ENCODE data around the gene TCIRG1. TPM values are rescaled to one million over a fixed set of nuclear protein-coding genes. Genes with fewer than 3 reads are reported as not detected.

Gene TCIRG1
- total RNA-seq, 2 donors from 2014 or later = 354 to 380 TPM

DNA sequence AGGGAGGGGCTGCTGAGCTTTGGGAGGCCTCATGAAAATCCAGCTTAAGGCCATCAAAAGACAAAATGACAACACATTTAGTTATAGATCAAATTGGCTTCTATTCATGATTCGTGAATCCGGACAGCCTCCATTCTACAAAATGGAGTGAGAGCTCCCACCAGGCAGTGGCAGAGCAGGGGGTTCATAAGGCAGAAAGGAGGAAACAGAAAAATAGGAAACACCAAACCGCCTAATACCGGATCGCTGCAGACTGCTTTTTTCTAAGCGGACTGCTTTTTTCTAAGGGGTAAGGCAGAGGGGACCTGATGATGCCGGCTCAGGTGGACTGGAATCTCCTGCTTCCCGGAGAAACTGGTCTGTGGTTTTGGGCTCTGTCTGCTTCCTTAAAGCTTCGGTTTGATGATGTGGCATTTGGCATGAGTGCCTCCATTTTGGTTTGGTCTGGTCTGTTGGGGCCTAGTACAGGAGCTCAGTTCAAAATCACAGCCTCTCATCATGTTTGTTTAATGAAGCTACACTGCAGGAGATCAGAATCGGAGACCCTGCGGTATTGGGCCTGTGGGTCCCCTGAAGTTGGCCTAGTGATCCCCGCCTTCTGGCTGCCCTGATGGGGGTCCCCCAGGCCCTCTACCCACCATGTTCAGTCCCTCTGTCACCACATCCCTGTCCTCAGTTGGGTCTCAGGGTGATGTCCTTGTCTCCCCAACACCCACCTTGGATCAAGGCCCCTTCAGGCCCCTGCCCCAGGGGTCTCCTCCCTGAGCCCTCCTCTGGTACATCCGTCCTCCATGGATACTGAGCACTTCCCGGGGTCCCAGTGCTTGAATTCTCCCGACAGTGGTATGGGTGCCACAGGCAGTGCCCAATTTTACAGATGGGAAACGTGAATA is 27.5 kb upstream of the TCIRG1 start:
- ATAC-seq (no peak), DNase-seq (ENCODE audit: low spot score) (no peak)
- Mint-ChIP-seq H3K4me3 (no peak overlapping the region), H3K27ac (peak overlapping the region in 1 of 2 donors; percentile 33), H3K36me3 (no peaks in the 10 kb centered on the region), H3K4me1 (ENCODE audit: low read depth in 2 of 2) (peaks cover 11 to 21% of the 10 kb centered on the region in 2 donors), H3K9me3 (no peaks in the 10 kb centered on the region), H3K27me3 (no peaks in the 10 kb centered on the region)

DNA sequence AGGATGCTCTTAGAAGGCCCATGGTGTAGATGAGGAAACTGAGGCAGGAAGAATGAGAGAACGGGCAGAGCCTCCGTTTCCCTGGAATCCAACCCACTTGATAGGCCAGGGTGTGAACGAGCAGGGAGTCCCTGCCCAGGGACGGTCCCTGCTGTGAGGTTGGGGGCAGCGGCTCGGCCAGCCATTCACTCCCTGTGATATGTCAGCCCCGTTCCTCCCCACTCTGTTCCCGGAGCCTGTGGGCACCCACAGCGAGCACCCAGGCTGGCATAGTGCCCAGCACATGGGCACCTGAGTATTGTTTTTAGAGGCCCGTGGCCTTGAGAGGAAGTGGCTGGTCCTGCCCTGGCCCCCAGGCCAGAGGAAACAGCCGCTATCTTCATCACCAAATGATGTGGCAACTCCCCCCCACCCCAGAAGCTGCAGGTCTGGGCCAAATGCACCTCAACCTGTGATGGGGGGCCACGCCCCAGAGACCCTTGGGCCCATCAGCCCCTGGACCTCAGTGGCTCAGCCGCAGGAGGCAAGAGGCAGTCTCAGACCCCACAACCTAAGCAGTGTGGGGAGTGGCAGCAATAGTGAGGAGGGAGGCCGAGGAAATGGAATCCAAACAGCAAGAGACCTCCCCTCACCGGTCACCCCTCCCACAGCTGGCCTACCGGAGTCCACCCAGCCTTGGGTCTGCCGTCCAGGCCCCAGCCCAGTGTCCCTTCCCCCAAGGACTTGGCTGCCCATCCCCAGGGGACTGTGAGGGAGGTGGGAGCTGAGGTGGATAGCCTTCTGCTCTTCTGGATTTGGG is 26.6 kb upstream of the TCIRG1 start:
- Mint-ChIP-seq H3K27me3 (no peaks in the 10 kb centered on the region), H3K27ac (peak overlapping the region in 1 of 2 donors; percentile 33), H3K4me1 (ENCODE audit: low read depth in 2 of 2) (peaks cover 11 to 21% of the 10 kb centered on the region in 2 donors), H3K36me3 (no peaks in the 10 kb centered on the region), H3K4me3 (no peak overlapping the region), H3K9me3 (no peaks in the 10 kb centered on the region)
- DNase-seq (ENCODE audit: low spot score) (no peak), ATAC-seq (no peak)

DNA sequence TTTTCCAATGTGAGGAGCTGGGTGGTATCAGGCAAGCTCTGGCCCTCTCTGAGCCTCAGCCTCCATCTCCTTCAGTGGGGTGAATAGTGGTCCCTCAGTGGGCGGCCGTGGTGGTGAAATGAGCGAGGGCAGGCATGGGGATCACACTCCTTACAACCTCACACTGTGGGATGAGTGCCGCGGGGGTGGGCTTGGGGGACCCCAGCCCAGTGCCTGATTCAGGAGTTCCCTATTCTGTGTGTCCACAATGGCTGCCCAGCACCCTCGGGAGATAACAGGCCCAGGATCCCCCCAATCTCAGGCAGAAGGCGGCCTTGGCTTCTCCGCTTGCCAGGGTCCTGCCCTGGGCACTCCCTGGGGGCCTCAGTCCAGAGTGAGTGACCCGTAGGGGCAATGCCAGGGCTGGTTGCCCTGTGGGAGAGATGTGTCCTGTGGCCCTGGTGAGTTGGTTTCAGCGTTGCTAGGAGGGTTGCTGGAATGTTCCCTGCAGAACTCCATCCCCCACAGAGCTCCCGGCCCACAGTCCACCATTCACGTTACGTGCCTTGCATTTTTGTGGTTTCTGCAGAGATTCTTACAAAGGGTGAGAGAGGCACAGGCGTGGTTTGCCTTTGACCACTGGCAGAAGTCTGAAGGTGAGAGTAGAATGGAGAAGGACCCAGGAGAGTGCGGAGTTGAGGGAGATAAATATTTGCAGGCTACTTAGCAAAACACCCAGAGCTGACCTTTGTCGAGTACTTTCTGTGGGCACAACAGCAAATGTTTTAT is 25.8 kb upstream of the TCIRG1 start:
- no peaks in the 10 kb centered on the region for H3K27me3 Mint-ChIP-seq
- DNase-seq (ENCODE audit: low spot score) (no peak), ATAC-seq (no peak)
- no peaks in the 10 kb centered on the region for H3K9me3 Mint-ChIP-seq
- no peak overlapping the region for H3K27ac Mint-ChIP-seq
- no peaks in the 10 kb centered on the region for H3K36me3 Mint-ChIP-seq
- peaks cover 11 to 22% of the 10 kb centered on the region in 2 donors for H3K4me1 Mint-ChIP-seq (ENCODE audit: low read depth in 2 of 2)
- H3K4me3 Mint-ChIP-seq = no peak overlapping the region

DNA sequence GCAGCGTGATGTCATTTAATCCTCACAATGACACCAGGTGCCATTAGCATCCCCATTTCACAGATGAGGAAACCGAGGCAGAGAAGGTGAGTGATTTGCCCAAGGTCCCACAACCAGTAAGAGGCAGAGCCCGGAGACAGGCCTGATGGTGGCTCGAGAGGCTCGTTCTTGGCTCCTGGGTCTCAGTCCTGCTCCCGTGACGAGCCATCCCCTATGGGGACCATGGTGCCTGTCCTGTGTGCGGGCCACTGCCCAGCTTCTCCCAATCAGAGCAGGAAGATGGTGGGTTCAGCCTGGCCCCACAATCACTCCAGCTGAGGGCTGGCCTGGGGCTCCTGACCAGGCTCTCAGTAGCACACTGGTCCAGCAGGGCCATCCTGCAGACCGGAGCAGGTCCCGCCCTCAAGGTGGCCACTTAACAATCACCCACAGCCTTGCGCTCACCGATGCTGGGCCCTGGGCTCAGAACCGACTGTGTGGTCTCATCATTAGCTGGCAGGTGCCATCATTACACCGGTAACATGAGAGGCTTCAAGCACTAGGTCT is 25.1 kb upstream of the TCIRG1 start:
- H3K4me3 Mint-ChIP-seq = no peak overlapping the region
- DNase-seq (ENCODE audit: low spot score) (no peak), ATAC-seq (no peak)
- peaks cover 11 to 24% of the 10 kb centered on the region in 2 donors for H3K4me1 Mint-ChIP-seq (ENCODE audit: low read depth in 2 of 2)
- H3K27ac Mint-ChIP-seq = no peak overlapping the region
- no peaks in the 10 kb centered on the region for H3K27me3 Mint-ChIP-seq
- no peaks in the 10 kb centered on the region for H3K36me3 Mint-ChIP-seq
- H3K9me3 Mint-ChIP-seq = no peaks in the 10 kb centered on the region

DNA sequence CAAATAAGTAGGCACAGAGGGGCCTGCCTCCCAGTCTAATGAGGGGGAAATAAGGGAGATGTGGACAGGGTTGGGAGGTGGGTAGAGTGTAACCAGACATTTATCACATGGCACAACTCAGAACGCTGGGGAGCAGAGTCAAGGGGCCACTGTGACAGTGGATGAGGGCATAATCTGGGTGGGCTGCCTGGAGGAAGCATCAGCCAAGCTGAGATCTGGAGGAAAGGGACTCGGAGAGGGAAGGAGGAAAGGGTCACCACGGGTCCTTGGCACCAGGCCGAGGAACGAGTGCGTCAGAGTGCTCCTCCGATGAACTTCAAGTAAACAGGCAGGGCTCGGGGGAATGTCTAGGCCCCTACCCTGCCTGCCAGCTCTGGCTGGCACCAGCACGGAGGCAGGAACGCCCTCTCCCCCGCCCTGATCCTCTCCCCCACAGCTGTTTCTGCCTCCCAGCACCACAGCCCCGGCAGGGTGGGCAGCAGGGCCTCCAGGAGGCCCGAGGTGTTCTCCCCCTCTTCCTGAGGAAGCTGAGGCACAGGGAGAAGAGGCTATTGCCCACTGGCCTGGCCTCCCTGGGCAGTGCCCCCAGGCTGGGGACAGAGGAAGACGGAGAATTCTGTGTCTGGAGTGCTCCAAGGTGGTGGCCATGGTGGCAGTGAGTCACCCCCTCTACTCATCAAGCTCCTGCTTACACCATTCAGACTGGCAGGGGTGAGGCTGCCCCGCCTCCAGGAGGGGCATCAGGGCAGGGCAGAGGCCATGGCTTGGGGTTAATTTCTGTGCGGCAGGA is 24.5 kb upstream of the TCIRG1 start:
- H3K27me3 Mint-ChIP-seq = no peaks in the 10 kb centered on the region
- no peaks in the 10 kb centered on the region for H3K9me3 Mint-ChIP-seq
- ATAC-seq = no peak
- no peak overlapping the region for H3K27ac Mint-ChIP-seq
- H3K36me3 Mint-ChIP-seq = no peaks in the 10 kb centered on the region
- no peak for DNase-seq (ENCODE audit: low spot score)
- H3K4me1 Mint-ChIP-seq (ENCODE audit: low read depth in 2 of 2) = peaks cover 5 to 17% of the 10 kb centered on the region in 2 donors
- no peak overlapping the region for H3K4me3 Mint-ChIP-seq

DNA sequence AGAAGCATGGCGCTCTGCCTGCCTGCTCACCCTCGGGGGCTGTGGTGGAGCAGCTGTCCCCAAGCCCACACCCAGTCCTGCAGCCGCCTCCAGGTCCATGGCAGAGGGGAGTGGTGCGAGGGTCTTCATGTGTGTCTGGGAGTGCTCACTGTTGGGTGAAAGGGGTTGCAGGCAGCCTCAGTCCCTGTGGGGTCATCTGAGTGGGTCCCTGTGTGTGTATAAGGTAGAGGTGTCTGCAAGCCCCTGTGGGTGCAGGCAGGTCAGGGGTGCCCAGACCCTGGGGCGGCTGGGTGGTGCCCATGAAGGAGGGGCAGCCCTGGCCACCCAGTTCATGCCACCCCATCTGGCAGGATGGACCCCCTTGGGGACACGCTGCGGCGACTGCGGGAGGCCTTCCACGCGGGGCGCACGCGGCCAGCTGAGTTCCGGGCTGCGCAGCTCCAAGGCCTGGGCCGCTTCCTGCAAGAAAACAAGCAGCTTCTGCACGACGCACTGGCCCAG is 23.8 kb upstream of the TCIRG1 start:
- DNase-seq (ENCODE audit: low spot score) (no peak), ATAC-seq (no peak)
- Mint-ChIP-seq H3K27me3 (no peaks in the 10 kb centered on the region), H3K9me3 (no peaks in the 10 kb centered on the region), H3K4me1 (ENCODE audit: low read depth in 2 of 2) (peaks cover 0 to 11% of the 10 kb centered on the region in 2 donors), H3K27ac (no peak overlapping the region), H3K4me3 (no peak overlapping the region), H3K36me3 (no peaks in the 10 kb centered on the region)

DNA sequence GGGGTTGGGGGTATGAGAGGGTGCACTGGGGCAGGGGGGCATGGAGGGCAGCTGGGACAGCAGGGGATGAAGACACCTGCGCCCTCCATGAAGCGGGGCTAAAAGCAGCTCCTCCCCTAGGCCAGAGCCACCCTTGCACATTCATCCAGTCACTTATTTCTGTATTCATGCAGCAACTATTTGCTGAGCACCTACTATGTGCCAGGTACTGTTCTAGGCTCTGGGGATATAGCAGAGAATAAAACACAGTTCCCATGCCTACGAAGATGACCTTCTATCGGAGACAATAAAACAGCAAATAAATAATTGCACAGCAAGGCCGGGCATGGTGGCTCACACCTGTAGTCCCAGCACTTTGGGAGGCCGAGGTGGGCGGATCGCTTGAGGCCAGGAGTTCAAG is 23.4 kb upstream of the TCIRG1 start:
- Mint-ChIP-seq H3K27ac (no peak overlapping the region), H3K27me3 (no peaks in the 10 kb centered on the region), H3K4me1 (ENCODE audit: low read depth in 2 of 2) (peaks cover 0 to 7% of the 10 kb centered on the region in 2 donors), H3K9me3 (no peaks in the 10 kb centered on the region), H3K4me3 (no peak overlapping the region), H3K36me3 (no peaks in the 10 kb centered on the region)
- DNase-seq (ENCODE audit: low spot score) (no peak), ATAC-seq (no peak)

DNA sequence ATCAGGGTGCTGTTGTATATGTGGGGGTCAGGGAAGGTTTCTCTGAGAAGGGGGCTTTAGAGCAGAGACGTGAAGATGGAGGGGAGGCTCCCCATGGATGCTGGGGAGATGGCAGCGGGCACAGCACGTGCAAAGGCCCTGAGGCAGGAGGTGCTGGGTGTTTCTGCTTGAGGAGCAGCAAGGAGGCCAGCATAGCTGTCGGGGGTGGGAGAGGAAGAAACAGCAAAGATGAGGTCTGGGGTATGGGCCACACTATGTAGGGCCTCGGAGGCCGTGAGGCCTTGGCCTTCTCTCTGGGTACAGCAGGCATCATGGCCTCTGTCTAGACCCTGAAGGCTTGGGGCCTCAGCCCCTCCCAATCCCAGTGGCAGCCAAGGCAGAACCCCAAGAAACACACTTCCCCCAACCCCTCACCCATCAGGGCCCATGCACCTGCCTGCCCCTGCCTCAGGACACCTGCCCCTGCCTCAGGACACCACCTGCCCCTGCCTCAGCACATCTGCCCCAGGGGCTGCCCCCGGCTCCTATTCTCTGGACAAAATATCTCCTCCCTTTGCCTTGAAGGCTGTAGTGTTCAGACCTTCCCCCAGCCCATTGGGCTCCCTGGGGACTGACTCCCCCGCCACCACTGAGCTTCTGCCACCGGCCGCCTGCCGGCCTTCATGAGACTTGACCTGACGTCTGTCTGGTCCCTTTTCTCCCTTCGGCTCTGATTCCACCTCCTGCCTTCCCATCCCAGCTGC is 22.5 kb upstream of the TCIRG1 start:
- Mint-ChIP-seq H3K36me3 (no peaks in the 10 kb centered on the region), H3K4me1 (ENCODE audit: low read depth in 2 of 2) (peaks cover 0 to 7% of the 10 kb centered on the region in 2 donors), H3K4me3 (no peak overlapping the region), H3K9me3 (no peaks in the 10 kb centered on the region), H3K27ac (no peak overlapping the region), H3K27me3 (no peaks in the 10 kb centered on the region)
- DNase-seq (ENCODE audit: low spot score) = no peak
- no peak for ATAC-seq

DNA sequence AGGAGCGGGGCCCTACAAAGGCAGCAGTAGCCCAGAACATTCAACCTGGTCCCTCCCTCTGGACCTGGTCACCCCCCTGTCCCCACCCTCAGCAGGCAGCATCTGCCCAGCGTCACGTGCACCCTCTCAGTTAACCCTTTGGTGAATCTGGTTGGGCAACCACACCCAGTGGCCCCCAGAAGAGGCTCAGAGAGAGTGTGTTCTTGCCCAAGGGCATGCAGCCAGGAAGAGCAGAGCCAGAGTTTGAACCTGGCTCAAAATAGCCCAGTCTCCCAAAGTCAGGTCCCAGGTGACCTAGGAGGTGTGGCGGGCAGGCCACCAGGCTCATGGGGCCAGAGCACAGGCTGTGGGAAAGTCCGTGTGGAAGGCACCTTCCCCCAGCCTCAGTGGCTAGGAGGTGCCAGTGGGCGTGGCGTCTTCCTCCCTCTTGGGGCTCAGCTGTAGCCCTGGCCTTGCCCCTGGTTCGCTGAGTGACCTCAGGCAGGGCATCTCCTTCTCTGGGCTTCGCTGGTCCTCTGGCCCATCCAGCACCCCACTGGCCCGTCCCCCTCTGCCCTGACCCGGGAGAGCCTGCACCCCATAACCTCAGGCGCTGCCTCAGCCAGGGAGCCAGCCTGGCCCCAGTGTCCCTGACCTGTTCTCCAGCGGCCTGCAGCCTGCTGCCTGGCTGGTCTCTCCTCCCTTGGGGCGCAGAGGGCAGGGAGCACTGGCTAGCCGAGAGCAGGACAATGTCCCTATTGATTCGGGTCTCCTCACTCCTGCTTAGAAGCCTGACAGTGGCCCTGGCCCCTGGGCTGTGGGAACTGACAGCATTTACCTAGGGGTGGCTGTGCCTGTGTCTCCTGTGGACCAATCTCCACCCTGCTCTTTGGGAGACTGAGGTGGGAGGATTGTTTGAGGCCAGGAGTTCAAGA is 21.7 kb upstream of the TCIRG1 start:
- Mint-ChIP-seq H3K36me3 (no peaks in the 10 kb centered on the region), H3K4me1 (ENCODE audit: low read depth in 2 of 2) (peaks cover 0 to 7% of the 10 kb centered on the region in 2 donors), H3K27me3 (no peaks in the 10 kb centered on the region), H3K9me3 (no peaks in the 10 kb centered on the region), H3K27ac (no peak overlapping the region), H3K4me3 (no peak overlapping the region)
- DNase-seq (ENCODE audit: low spot score) (no peak), ATAC-seq (no peak)

DNA sequence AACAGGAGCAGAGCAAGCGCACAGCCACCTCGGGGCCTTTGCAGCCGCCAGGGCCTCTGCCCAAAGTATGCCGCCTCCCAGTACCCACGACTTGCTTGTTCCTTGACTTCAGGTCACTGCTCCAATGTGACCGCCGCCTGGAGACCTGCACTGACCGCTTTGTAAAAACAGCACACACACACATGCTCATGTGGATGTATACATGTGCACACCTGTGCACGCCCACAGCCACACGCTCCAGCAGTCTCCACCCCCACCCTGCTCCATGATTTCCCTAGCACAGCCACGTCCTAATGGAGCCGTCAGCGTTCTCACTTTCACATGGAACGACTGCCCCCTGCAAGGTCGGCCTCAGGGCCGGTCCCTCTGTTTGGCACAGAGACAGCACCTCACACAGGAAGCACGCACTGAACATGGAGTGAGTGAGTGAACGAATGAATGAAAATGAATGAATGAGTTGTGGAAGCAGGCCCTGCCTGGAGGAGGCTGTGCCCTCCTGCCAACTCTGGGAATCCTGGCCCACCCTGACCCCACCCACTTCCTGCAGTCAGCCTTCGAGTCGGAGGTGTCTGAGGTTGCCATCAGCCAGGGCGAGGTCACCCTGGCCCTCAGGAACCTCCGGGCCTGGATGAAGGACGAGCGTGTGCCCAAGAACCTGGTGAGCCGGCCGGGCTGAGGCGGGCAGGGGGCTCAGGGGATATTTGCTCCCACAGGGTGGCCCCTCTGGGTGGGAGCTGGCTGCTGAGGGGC is 20.7 kb upstream of the TCIRG1 start:
- Mint-ChIP-seq H3K36me3 (no peaks in the 10 kb centered on the region), H3K9me3 (no peaks in the 10 kb centered on the region), H3K4me1 (ENCODE audit: low read depth in 2 of 2) (peaks cover 0 to 7% of the 10 kb centered on the region in 2 donors), H3K4me3 (no peak overlapping the region), H3K27ac (no peak overlapping the region), H3K27me3 (no peaks in the 10 kb centered on the region)
- ATAC-seq (no peak), DNase-seq (ENCODE audit: low spot score) (no peak)

DNA sequence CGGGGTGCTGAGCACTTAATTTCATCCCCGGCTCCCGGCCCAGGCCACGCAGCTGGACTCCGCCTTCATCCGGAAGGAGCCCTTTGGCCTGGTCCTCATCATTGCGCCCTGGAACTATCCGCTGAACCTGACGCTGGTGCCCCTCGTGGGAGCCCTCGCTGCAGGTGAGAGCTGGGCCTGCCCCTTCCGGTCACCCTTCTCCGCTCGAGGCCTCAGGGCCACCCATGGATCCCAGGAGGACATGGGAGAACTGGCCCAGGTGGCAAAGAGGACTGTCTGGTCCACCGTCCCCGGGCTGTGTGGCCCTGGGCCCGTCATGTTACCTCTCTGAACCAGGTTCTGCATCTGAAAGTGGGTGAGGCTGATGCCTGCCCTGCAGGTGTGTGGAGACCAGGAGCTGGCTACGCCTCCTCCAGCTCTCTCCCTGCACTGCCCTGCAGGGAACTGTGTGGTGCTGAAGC is 20.1 kb upstream of the TCIRG1 start:
- Mint-ChIP-seq H3K9me3 (no peaks in the 10 kb centered on the region), H3K36me3 (no peaks in the 10 kb centered on the region), H3K4me3 (no peak overlapping the region), H3K4me1 (ENCODE audit: low read depth in 2 of 2) (peaks cover 0 to 7% of the 10 kb centered on the region in 2 donors), H3K27me3 (no peaks in the 10 kb centered on the region), H3K27ac (no peak overlapping the region)
- DNase-seq (ENCODE audit: low spot score) (no peak), ATAC-seq (no peak)
